ENCODE measurements around the gene EIF3K.

EIF3K gene

DNA sequence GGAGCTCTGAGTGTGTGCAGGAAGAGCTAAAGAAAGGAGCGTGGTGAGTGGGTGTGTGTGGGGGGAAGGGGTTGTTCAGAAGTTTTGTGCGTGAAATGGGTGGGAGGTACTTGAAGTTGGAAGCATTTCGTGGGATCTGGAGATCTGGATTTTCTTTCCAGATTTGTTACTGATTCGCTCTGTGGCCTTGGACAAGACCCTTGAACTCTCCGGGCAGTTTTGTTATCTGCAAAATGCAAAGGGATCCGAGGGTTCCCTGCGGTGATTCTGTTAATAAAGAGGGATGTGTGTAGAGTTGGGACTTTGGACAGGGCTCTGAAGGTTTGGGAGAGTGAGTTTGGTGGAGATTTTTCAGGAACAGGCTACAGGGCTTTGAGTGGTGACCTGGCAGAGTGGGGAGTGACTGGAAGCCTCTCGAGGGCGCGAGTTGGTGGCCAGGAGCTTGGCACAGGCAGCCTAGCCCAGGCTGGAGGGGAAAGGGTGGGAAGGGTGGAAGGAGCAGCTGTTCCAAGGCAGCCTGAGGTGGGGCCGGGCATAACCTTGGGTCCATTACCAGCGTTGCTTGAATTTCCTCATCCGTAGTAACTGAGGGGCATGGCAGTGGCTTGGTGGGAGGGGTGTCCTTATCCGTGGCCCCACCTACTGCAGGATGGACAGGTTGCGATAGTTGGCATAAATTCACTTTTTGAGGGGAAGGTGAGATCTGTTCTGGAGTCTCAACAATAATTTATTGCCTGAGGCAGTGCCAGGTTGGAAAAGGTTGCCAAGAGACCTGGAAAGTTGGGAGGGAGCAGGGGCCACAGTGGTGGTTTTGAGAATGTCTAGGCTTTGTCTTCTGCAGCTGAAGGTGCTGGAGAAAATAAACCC is 30.6 kb downstream of the EIF3K start:
- DNase-seq (ENCODE audit: low read depth), result no peak

DNA sequence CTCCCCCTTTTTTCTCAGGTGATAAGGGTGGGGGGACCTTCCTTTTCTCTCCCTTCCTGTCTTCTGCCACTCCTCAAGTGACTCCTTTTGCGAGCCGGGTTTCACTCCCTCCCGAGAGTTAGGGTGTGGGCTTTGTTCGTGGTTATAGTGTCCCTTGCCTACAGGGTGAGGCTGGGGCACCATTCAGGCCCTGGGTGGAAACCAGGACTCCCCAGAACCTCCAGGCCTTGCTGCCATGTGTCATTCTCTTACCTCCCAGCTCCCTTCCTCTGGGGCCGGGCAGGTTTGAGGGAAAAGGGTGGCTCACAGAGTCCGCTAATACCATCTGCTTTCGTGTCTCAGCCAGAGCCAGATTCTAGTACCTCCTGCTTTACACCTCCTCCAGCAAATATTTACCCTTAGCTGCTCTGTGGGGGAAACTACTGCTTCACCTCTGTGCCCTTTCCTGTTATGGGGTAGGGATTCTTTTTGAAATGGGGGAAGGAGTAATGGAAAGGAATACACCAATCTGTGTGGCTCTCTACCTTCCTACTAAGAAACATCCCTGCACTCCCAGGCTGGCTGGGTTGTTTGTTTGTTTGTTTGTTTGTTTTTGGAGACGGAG is 31.3 kb downstream of the EIF3K start:
- DNase-seq (ENCODE audit: low read depth), result no peak

DNA sequence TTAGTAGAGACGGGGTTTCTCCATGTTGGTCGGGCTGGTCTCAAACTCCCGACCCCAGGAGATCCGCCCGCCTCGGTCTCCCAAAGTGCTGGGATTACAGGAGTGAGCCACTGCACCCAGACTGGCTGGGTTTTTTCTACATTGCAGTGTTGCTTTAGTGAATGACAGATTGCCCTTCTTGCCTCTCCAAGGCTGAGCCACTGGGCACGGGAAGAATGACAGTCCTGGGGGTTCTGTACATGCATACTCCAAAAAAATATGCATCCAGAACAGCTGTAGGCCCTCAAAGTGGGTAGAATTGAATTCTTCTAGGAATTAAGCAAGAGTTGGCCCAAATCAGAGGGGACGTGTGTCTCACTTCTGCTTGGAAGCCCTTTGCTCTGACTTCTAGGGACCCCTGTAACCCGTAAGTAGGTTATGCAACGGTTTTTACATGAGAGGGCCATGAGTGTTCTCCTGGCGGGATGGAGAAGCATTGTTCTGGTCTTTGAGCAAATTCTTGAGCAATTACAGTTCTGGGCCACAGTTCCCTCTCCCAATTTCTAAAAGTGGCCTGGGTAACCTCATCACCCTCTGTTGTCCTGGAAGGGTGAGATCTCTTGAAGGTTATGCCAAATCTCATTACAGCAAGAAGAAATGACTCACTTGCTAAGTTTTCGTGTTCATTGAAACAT is 32.1 kb downstream of the EIF3K start:
- no peak for DNase-seq (ENCODE audit: low read depth)

DNA sequence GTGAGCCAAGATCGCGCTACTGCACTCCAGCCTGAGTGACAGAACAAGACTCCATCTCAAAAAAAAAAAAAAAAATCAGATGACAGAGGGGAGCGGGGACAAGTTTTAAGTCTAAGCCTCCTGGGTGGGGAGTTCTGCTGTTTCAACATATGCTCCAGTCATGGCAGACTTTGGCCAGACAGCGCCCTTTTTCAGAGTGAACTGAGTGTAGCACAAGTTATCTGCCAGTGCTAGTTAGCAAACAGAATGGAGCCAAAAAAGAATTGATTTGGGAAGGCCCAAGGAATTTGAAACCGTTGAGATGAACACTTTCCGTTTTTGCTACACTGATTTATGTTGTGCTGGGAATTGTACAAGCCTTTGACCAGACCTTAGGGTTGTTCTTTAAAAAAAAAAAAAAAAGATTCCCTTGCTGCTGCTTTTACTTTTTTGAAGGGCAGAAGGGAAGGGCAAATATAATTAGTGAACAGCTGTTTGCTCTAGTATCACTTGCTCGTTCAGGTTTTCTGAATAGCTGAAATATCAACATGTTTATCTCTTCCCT is 34.1 kb downstream of the EIF3K start:
- no peak for DNase-seq (ENCODE audit: low read depth)

DNA sequence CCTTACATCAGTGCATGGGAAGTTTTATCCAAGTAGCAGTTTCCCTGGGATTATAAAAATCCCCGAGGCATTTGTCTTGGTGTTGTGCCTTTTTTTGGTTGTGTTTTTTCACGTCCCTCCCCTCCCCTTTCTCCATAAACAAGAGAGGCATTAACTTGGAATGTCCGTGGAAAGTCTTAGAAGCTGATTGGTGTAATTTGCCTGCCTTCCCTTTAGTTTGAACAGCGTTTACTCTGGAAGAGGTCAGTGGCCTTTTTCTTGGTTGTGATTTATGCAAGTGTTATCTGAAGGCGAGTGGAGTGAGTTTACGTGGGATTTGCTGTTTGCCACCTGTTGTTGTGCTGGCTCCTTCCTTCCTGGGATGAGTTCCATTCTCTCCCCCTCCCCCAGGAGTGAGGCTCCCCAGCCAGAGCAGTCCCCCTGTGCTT is 35.7 kb downstream of the EIF3K start:
- DNase-seq (ENCODE audit: low read depth), result no peak

DNA sequence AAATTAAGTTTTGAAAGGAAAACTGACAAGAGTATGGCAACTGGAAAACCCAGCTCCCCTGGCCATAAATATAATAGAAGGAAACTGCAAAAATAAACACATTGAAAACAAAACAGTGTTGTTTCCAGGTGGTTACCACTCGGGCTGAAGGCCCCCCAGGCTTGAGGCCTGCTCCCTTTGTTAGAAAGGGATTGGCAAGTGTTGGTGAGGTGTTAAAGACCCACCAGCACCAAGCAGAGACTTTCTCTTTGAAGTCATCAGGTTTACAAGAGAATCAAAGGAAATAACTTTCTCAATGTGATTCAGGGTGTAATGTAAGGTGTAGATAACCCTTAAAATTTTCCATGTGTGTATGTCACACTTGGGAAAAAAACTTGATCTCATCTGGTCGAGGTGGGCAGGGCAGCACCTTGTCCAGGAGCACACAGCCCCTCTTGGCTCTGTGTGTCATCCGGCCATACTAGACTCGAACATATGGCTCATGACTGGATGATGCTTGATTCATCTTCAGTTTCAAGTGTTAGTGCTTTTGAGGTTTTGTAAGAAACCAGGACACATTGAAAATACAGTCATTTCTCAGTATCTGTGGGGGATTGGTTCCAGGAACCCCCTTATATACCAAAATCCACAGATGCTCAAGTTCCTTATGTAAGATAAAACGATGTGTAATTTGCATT is 36.3 kb downstream of the EIF3K start:
- no peak for DNase-seq (ENCODE audit: low read depth)

DNA sequence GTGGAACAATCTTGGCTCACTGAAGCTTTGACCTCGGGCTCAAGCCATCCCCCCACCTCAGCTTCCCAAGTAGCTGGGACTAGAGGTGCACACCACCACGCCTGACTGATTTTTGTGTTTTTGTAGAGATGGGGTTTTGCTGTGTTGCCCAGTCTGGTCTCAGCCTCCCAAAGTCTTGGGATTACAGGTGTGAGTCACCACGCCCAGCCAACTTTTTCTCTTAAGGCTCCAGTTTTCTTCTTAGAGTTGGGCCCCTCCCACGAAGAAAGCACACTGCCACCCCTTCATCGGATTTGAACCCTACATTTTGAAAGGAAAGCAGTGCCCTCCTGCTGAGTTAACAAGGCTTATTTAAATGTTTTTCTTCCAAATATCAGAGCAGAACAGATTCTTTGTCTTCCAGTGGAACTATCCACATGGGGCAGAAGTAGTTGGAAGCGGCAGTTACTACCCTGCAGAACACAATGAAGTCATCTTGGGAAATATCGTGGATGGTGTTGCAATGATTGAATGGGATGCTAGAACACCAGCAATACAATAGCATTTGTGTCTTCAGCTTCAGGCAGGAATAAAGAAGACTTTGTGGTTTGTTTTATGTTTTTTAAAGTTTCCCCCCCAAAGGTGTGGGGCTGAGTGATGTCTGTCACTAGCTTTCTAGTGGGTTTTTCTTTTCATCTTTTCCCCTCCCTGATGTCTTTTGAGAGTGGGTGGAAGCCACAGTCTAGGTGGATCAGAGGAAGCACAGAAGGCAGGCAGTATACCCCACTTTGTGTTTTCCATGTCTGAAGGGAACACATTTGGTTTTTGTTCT is 37.4 kb downstream of the EIF3K start:
- DNase-seq (ENCODE audit: low read depth), result no peak

DNA sequence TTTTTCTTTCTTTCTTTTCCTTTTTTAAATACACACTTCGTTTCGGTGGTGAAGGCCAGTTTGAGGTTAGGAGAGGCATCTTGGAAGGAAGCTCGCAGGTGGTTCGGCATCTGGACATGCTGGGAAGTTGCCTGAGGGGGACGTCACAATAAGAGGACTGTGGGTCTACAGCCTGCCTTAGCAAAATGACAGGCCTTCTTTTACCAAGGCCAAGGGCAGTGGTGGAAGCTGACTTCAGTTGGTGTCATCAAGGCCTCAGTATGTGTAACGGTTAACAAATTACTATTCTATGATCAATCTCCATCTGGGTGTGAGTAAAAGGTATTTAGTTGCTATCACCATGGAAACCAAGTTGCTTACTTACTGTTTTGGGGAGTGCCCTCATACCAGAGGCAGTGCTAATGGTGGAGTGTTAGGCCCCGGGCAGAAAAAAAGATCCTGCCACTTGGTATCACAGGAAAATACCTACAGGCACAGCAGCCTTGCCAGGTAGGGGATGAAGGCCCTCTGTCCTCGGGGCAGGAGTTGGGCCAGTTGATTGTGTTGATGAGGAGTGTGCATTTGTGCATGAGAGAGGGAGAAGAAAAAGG is 38.7 kb downstream of the EIF3K start:
- no peak for DNase-seq (ENCODE audit: low read depth)

DNA sequence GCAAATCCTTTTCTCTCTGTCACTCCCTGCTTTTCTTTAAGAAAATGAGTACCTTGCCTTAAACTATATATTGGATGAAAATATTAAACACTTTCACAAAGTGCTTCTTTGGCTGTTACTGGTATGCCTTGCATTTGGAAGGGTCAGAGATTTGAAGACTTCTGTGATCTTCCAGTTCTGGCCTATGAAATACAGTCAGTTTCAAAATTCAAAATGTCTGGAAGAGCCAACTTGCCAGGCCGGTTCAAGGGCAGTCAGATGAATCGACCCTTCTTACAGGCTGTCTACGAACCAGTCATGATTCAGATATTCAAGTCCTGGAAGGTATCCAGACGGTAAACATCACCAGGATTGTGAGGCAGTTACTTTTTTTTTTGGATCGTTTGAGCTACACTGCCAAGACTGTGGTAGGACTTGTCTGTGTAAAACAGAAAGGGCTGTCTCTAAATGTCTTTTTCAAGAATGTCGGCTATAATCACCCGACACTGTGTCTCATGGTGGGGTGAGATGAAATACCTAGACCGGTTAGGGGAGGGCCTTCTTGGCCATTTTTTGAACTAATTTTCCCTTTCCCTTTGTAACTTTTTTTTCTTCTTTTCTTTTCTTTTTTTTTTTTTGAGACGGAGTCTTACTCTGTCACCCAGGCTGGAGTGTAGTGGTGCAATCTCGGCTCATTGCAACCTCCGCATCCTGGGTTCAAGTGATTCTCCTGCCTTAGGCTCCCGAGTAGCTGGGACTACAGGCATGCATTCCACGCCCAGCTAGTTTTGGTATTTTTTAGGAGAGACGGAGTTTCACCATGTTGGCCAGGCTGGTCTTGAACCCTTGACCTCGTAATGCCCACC is 39.7 kb downstream of the EIF3K start:
- no peak for DNase-seq (ENCODE audit: low read depth)

DNA sequence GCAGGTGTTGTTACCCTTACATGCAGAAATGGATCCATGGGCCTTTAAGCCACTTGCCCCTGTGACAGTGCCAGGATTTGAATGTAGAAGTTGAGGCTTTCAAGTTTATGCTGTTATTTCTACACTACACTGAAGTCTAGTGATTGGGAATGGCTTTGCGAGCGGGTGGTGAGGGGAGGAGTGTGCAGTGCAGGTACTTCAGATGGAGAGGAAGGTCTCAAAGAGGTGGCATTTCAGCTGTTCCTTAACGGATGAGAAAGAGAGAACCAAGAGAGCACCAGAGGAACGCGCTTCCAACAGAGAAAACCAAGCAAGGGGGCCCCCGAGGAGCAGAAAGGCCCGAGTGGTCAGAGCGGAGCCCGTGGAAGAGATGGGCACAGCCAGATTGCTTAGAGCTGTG is 41.7 kb downstream of the EIF3K start:
- DNase-seq (ENCODE audit: low read depth), result no peak

DNA sequence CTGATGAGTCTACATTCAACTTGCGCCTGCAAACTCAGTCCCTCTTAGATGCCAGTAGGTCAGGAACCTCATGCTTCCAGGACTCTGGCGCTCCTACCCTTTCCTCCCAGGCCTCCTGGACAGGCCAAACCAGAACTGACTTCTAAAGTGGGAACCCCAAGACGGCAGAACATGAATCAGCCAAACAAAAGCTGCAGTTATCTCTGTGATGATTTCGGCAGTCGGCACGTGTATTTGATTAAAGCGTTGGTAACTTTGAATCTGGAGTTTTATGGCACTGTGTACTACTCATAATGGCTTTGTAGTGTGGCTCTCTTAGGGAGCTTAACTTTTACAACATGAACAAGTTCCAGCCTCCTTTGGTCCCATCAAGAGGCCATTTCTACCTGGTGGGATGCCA is 42.1 kb downstream of the EIF3K start:
- no peak for DNase-seq (ENCODE audit: low read depth)

DNA sequence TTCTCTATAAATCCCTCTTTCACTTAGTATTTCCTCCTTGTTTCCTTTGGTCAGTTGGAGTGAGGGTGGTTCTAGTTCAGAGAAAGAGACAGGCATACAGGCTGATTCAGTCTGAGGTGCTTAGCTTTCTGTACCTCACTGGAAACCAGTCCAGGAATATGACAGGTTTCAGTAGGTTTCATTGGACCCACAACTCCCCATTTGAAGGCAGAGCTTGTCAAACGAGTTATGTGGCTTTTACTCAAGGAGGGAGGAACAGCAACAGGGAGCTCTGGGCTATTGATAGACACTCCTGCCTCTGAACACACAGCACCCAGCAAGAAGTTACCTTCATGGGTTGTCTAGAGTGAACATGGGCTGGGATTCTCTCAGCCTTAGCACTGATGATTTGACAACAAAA is 43.0 kb downstream of the EIF3K start:
- no peak for DNase-seq (ENCODE audit: low read depth)

DNA sequence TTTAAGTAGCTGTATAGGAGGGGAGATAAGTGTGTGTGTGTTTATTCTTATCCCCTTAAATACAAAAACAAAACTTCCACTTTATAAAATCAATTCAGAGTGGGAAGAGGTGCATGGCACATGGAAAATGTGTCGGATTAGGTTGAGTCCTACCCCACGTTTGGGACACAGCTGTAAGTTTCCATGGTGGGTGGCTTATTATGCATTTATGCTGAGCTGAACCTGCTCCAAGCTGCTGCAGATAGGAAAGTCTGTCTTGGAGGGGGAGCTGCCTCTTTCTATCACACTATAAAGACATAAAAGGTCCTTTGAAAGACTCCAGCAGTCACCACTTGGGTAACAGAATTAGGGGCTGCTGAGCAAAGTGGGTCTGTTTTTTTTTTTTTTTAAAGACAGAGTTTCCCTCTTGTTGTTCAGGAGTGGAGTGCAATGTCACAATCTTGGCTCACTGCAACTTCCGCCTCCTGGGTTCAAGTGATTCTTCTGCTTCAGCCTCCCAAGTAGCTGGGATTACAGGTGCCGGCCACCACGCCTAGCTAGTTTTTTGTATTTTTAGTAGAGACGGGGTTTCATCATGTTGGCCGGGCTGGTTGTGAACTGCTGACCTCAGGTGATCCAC is 43.7 kb downstream of the EIF3K start:
- no peak for DNase-seq (ENCODE audit: low read depth)

DNA sequence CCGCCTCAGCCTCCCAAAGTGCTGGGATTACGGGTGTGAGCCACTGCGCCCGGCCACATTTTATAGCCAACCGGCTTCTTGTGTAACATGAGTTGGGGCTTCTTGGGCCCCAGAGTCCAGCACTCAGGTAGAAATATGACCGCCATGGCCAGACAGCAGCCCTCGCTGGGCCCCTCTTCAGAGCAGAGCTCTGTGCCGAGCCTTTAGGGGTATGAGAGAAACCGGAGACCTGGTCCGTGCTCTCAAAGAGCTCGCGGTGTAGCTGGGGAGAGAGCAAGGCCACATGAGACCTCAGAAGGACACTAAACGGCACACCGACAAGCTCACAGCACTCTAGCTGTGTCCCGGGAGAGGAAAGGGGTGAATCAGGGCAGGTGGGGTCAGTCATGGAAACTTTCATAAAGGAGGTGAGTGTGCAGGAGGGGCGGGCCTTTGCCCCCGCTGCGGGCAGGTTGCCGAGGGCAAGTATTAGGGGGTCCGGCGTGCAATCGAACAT is 44.2 kb downstream of the EIF3K start:
- no peak for DNase-seq (ENCODE audit: low read depth)

DNA sequence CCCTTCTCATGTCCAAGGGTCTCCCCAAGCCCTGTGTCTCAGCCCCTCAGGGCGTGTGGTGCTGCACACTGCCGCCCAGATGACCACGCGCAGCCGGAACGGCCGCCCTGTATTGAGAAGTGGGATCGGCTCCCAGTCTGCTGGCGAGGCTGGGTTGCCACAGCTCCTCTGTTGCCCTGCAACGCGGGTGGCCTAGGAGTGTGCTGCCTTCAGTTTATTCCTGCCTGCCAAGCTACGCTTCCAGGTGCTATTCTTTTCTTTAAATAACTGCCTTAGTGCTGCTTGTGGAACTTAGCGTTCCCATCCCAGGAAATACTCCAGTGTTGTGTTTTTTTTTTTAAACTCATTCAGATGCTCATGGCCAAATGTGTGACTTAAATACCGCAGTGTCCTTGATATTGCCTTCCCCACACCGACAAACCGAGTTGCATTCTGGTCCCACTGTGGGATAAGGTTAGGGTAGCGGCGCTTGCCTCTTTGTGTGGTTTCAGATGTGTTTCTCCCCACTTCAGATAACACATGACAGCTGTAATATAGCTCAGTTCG is 45.0 kb downstream of the EIF3K start:
- DNase-seq (ENCODE audit: low read depth), result no peak

DNA sequence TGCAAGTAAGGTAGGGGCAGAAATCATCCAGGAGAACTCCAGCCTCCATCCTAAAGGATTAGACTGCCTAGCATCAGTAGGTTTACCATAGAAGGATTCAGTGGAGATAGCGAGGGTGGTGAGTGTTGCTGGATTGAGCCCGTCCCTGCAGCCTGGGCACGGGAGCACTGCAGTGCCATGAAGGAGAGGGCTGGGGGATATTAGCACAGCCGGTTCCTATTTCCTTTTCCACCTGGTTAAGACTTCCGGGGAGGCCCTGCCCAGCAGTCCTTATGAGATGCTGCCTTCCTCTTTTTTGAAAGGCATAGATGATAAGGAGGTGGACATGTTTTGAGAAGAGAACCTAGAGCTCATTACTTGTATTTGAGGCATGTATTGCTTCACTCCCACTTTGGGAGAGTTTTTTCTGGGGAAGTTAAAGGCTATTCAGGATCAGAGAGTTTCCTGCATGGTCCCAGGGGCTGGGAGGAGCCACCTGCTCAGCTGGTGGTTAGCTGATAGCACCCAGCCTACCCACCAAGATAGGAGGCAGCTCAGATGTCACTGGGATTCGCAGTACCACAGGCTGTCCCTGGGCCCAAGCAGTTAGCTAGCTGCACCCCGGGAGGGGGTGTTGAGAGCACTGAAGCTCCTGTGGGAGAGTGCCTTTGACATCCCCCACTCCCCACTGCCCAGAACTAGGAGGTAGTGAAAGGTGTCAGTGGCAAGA is 45.7 kb downstream of the EIF3K start:
- DNase-seq (ENCODE audit: low read depth), result no peak

DNA sequence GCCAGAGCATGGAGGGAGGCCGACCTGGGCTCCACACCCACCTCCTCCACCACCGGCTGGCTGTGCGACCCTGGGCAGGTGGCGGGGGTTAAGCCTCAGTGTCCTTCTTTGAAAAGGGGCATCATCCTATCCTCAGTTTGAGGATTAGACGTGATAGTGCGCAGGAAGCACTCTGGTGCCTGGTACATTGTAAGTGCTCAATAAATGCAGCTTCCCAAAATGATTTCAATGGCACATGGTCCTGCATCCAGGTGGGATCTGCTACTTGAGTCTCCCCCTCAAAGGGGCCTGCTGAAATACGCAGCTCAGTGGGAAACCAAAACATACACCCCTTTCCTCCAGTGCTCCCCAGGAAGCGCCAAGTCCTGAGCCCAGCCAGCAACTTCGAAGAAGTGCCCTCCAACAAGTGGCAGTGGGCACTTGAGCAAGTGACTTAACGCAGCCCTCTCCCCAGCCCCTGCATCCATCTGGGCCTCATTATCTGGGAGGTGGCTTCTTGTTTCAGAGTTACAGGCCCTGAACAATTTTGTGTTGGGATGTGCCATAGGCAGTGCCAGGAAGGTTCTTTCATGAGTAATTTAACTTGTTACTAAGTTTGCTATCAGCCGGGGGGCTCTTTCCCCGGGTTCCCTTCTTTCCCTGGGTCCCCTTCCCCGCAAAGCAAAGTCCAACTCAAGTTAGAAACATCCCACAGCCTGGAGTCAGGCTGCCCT is 46.4 kb downstream of the EIF3K start:
- no peak for DNase-seq (ENCODE audit: low read depth)

All from activated T-helper 1 cell treated with Interleukin-2 at 50 U/mL for 16 hours (primary cell).